Activated T-helper 9 cell treated with anti-CD3 and anti-CD28 coated beads, Interleukin-2, amount 50 U/mL, for 16 hours (primary cell): ENCODE data around the gene AMZ2.
"Not testable (repeated sequence)": the region's sequence is repeated elsewhere in the genome, so short reads cannot be mapped to it uniquely, and the experiment has no call there.

Experiments used
- DNase-seq: peaks from one replicate; pipeline ENCODE4 v3.0.0-alpha.2; 2020; ENCODE audit warnings: low read depth

The AMZ2 gene

DNA sequence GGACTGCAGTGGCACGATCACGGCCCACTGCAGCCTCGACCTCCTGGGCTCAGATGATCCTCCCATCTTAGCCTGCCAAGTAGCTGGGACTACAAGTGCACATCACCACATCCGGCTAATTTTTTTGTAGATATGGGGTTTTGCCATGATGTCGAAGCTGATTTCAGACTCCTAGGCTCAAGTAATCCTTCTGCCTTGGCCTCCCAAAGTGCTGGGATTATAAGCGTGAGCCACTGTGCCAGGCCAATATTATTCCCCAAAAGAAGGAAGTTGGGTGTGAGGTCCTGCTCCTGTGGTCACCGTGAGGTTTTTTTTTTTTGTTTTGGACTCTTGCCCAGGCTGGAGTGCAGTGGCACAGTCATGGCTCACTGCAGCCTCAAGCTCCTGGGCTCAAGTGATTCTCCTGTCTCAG is 1.5 kb downstream of the AMZ2 start:
- no peak for DNase-seq

GRCh38 chr17:68253426-68253825 is 5.6 kb downstream of the AMZ2 start:
- not testable (repeated sequence) for DNase-seq

GRCh38 chr17:68255151-68255550 is 7.3 kb downstream of the AMZ2 start:
- no peak for DNase-seq

- DNase-seq = no peak
These were observed 8.1 kb downstream of the AMZ2 start for GRCh38 chr17:68255731-68256538.

DNA sequence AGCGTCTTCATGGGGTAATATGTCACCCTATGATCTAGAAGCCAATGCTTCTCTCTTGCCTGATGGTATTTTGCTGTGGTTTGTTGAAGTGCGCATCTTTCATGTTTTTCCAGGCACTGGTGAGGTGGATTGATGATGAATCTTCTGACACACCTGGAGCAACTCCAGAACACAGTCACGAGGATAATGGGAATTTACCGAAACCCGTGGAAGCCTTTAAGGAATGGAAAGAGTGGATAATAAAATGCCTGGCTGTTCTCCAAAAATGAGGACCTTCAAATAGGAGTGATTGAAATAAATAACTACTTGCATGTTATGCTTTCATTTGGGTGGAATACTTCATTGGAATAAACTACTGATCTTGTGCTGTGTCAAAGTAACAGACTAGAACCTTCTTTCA is 8.9 kb downstream of the AMZ2 start:
- not testable (repeated sequence) for DNase-seq

DNA sequence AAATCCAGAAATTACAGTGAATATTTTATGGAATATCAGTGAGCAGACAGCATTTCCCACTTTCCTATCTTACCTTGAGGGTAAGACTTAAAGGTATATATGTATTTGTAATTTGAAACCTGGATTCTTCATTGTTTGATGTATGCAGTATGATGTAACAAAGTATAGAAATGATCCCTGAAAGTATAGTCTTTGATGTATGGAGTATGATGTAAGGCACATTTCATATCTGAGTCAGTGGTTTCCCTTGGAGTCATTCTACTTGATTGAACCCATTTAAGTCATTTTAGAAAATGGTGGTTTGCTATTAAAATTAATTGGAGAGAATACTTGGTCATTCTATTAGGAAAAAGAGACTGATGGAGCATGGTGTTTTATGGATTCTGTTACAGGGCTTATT is 10.1 kb downstream of the AMZ2 start:
- no peak for DNase-seq

DNA sequence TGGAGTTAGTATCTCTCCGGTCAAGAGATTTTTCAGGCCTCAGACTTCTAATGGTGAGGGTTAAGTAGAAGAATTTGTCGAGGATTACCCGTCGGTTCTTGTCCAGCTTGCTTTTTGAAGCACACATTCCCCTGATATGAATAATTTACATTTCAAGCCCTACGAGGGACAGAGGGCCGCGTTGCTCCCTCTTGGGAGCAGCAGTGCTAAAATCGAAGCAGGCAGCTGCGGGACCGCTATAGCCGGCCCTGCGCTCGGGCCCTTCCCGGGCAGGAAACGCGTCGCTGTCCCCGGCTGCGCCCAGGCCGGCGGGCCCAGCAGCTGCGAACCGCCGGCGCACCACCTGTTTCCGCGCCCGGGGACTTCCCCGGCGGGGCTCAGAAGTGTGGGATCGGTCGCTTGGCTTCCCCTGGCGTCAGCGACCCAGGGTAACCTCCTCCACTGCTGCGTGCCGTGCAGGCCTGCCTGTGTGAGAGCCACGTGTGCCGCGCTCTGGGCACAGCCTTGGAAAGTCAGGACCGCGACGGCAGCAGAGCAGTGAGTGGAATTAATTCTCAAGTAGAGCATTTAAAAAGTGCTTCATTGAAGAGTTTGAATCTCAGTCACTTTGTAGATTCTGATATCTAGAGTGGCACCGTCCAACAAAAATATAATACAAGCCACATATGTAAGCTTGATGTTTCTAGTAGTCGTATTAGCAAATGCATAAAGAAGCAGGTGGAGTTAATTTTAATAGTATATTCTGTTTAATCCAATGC is 11.2 kb downstream of the AMZ2 start:
- peak; percentile 54 for DNase-seq

DNA sequence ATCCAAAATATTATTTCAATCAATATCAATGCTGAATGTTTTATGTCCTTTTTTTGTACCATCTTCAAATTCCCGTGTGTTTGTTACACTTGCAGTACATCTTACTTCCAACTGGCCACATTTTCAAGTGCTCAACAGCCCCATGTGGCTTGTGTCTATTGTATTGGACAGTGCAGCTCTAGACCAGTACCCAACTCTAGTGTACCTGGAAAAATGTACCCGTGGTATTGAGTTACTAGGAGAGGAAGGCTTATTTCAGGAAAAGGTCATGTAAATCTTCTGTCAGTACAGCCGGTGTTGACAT is 11.8 kb downstream of the AMZ2 start:
- DNase-seq = not testable (repeated sequence)

DNA sequence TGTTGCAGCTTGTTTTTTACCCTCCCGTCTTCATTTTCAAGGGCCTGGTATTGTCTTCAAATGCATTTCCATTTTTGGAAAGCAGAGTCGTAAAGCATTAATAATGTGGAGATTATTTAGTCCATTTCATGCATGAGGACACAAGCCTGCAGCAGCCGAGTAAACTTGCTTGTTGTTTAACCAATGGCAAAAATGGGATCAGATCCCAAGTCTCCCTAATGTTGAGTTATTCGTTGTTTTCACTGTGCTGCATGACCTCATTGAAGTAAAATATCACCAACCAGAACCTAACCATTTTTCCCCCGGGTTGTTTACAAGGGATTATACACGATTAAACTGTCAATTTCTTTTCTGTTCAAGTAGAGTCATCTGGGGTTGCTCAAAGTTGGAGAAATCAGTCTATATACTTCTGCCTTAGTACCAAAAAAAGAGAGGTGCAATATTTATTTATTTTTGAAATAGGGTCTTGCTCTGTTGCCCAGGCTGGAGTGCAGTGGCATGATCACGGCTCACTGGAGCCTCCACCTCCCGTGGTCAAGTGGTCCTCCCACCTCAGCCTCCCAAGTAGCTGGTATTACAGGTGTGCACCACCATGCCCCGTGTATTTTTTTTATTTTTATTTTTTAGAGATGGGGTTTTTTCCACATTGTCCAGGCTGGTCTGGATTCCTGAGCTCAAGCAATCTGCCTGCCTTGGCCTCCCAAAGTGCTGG is 12.4 kb downstream of the AMZ2 start:
- DNase-seq = no peak

- not testable (repeated sequence) for DNase-seq
These were observed 14.6 kb downstream of the AMZ2 start for GRCh38 chr17:68262467-68262866.

DNA sequence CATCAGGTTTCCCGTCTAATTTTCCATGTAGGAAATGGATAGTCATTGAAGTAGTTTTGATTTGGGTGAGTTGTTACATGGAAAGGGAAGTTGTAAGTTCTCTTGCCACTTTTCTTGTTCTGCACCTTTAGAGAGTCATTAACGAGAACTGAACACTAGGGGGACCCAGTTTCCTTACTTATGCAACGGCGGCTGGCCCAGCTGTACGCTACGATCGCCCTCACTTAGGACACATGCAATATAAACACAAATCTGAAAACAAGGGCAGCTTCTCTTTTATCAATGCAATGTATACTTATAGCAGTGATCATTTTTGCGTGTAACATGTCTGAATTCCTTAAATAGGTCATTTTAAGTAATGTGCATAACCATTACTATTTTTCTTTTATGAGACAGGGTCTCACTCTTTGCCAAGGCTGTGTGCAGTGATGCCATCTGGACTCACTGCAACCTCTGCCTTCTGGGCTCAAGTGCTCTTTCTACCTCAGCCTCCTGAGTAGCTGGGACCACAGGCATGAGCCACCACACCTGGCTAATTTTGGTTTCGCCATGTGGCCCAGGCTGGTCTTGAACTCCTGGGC is 15.3 kb downstream of the AMZ2 start:
- not testable (repeated sequence) for DNase-seq

DNA sequence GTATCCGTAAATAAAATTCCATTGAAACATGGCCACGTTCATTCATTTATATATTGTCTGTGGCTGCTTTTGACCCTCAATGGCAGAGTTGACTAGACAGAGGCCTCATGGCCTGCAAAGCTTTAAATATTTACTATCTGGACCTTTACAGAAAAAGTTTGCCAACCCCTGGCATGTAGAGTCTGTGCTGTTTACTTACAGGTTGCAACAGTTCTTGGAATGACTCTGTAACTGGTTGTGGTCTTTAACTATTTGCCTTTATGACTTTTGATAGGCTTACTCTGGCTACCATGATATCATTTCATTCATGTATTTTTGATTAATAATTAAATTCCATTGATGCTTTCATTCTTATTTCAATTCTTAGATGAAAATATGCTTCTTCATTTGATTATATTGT is 18.0 kb downstream of the AMZ2 start:
- not testable (repeated sequence) for DNase-seq

DNA sequence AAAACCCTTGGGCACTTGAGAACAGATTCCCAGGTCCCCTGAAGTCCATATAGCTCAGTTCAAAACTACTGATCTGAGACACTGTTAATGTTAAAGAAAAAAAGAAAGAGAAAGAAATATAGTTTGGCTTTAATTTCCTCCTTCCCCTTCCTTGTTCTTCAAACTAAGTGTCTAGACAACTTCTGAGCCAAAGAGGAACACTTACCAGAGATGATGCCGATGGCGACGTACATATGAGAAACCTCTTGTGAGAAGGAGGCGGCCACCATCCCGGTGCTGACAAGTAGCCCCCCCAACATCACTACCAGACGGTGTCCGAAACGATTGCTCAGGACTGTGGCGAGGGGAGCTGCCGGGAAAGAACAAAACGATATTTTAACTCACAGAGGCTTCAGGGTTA is 25.9 kb downstream of the AMZ2 start:
- DNase-seq = no peak

DNA sequence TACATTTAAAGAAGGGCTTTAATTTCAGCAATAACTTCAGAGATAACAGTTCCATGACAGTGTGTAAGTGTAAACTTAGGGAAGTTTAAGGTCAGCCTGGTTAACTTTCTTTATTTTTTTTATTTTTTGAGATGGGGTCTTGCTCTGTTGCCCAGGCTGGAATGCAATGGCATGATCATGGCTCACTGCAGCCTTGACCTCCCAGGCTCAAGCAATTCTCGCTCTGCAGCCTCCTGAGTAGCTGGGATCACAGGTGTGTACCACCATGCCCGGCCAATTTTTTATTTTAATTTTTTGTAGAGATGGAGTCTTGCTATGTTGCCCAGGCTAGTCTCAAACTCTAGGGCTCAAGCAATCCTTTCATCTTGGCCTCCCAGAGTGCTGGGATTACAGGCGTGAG is 28.5 kb downstream of the AMZ2 start:
- not testable (repeated sequence) for DNase-seq

DNA sequence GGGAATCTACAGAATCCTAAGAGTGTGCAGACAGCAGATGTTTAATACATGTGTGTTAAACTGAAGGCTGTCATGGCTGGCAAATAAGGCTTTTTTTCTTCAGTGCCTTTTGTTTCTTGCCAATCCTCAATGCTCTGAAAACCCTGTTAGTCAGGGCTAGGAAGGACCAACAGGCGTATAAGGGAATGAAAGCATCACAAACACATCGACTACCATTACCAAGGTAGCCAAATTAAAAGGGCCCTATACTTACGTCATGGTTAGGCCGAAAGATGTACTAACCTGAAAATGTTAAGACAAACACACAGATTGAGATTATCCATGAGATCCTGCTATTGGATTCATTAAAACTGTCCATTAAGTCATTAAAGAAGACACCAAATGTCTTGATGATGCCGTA is 30.0 kb downstream of the AMZ2 start:
- DNase-seq = no peak

GRCh38 chr17:68281965-68282364 is 34.1 kb downstream of the AMZ2 start:
- not testable (repeated sequence) for DNase-seq

- no peak for DNase-seq
These were observed 40.5 kb downstream of the AMZ2 start for GRCh38 chr17:68288375-68288774.

GRCh38 chr17:68288804-68289203 is 41.0 kb downstream of the AMZ2 start:
- no peak for DNase-seq

- DNase-seq = no peak
These were observed 41.6 kb downstream of the AMZ2 start for GRCh38 chr17:68289473-68289872.

- DNase-seq = no peak
These were observed 42.1 kb downstream of the AMZ2 start for GRCh38 chr17:68289936-68290267.

DNA sequence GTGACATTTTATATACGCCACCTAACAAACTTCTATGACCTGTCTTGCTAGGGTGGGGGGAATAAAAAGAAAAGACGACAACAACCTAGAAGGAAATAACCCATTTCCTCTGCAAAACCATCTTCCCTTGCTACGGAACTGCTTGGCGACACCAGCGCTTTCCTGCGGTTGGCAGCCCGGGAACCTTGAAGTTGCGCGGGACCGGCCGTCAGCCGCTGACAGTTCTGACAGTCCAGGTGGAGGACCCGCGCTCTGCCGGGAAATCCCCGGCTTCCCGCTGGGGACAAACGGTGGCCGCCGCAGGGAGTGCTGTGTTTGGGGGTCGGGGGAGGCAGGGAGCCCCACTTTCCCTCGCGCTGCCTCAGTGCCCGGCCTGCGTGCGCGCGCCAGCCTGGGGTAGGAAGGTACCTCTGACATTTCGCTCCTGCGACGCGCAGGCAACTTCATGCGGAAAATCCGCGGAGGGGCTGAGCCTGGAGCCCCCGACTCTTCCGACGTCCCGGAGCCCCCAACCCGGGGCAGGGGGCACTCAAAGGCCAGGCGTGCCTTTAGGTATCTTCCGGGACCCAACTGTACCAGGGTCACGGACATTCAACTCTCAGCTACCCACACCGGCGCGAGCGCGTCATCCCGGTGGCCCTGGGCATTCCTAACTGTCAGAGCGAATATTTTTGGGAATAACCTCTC is 42.6 kb downstream of the AMZ2 start:
- DNase-seq = peak; percentile 43
